Upper lobe of right lung (tissue), 1 donor: ENCODE data around the gene BMPR1A. TPM values are rescaled to one million over a fixed set of nuclear protein-coding genes. Genes with fewer than 3 reads are reported as not detected.

Experiments used
- ATAC-seq: fragments of 200-7000 bp; cut with Tn5 transposase; one replicate; pipeline ENCODE4 v1.9.1; 2020; ENCODE audit warnings: mild to moderate bottlenecking, moderate library complexity
- DNase-seq: peaks from one replicate; pipeline ENCODE4 v3.0.0-alpha.2; 2020
- H3K27ac ChIP-seq: fragments of 200-600 bp; one replicate; pipeline ENCODE4 v1.8.0; 2022
- H3K27me3 ChIP-seq: fragments of 200-600 bp; one replicate; pipeline ENCODE4 v1.8.0; 2022; ENCODE audit warnings: mild to moderate bottlenecking
- H3K36me3 ChIP-seq: fragments of 200-600 bp; one replicate; pipeline ENCODE4 v1.8.0; 2022
- H3K4me1 ChIP-seq: fragments of 200-600 bp; one replicate; pipeline ENCODE4 v1.8.0; 2022
- H3K4me3 ChIP-seq: fragments of 200-600 bp; one replicate; pipeline ENCODE4 v1.8.0; 2022; ENCODE audit warnings: mild to moderate bottlenecking
- H3K9me3 ChIP-seq: fragments of 200-600 bp; one replicate; pipeline ENCODE4 v1.8.0; 2022
- intact Hi-C: fragments of 100-400 bp; cut with DNase I; formaldehyde crosslinking; loops from one replicate; pipeline ENCODE4 v1.11.0; 2022
- total RNA-seq: library from RNA; stranded (reverse); fragmentation: NEBNext Ultra II Directional; extraction: Animal tissue kit (Norgen Biotek cat#: 25700); gene quantifications from one replicate; pipeline ENCODE4 v1.2.1, GENCODE V29; 2021
- TF ChIP-seq, protein P1 (sequence below): fragments of 200-600 bp; IDR thresholded peaks from one replicate; pipeline ENCODE4 v1.8.0; 2022; ENCODE audit warnings: antibody characterized with exemption
- donor health status: DM: no; HTN: yes; CAD: no; lungs with severe emphysema.

Gene BMPR1A
- total RNA-seq, 1 donor from 2014 or later, result 41.2 TPM

DNA sequence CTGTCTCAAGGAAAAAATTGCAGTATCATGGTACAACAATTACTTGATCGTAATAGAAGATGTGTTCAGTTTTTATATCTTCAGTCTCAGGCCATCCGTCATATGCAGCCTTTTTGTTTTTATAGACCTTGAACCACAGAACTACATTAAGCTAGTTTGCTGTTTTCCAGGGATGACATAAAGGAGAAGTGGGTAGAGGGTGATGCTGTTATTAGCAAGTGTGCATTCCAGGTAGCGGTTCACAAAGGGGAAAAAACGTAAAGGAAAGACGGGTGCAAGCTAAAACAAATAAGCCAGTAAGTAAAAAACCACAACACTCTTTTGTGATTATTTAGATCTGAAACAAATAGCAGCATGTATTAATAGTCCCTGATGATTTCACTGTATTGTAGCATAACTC is 71.7 kb downstream of the BMPR1A start:
- ATAC-seq (no peak), DNase-seq (no peak)
- Histone ChIP-seq H3K27me3 (no peaks in the 10 kb centered on the region), H3K36me3 (no peaks in the 10 kb centered on the region), H3K27ac (no peak overlapping the region), H3K9me3 (no peaks in the 10 kb centered on the region), H3K4me3 (no peak overlapping the region), H3K4me1 (no peaks in the 10 kb centered on the region)
- TF ChIP-seq, protein P1, sequence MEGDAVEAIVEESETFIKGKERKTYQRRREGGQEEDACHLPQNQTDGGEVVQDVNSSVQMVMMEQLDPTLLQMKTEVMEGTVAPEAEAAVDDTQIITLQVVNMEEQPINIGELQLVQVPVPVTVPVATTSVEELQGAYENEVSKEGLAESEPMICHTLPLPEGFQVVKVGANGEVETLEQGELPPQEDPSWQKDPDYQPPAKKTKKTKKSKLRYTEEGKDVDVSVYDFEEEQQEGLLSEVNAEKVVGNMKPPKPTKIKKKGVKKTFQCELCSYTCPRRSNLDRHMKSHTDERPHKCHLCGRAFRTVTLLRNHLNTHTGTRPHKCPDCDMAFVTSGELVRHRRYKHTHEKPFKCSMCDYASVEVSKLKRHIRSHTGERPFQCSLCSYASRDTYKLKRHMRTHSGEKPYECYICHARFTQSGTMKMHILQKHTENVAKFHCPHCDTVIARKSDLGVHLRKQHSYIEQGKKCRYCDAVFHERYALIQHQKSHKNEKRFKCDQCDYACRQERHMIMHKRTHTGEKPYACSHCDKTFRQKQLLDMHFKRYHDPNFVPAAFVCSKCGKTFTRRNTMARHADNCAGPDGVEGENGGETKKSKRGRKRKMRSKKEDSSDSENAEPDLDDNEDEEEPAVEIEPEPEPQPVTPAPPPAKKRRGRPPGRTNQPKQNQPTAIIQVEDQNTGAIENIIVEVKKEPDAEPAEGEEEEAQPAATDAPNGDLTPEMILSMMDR, result no peak
- intact Hi-C loops, result no loop called here

DNA sequence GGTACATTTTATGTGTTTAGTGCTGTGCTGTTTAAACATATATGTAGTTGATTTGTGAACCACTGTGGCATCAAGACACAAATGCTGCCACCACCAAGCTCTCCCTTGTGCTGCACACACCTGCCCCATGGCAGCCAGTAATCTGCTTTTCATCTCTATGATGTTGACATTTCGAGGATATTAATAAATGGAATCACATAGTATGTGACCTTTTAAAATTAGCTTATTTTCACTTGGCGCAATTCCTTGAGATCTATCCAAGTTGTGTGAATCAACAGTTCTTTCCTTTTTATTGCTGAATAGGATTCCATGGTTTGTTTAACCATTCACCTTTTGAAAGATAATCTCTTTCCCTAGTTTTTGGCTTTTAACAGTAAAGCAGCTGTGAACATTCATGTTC is 73.1 kb downstream of the BMPR1A start:
- H3K4me3 ChIP-seq, result no peak overlapping the region
- no peaks in the 10 kb centered on the region for H3K9me3 ChIP-seq
- no peaks in the 10 kb centered on the region for H3K27me3 ChIP-seq
- H3K36me3 ChIP-seq, result no peaks in the 10 kb centered on the region
- H3K4me1 ChIP-seq, result no peaks in the 10 kb centered on the region
- intact Hi-C loops, result no loop called here
- DNase-seq (no peak), ATAC-seq (no peak)
- TF ChIP-seq, protein P1, result no peak
- no peak overlapping the region for H3K27ac ChIP-seq

DNA sequence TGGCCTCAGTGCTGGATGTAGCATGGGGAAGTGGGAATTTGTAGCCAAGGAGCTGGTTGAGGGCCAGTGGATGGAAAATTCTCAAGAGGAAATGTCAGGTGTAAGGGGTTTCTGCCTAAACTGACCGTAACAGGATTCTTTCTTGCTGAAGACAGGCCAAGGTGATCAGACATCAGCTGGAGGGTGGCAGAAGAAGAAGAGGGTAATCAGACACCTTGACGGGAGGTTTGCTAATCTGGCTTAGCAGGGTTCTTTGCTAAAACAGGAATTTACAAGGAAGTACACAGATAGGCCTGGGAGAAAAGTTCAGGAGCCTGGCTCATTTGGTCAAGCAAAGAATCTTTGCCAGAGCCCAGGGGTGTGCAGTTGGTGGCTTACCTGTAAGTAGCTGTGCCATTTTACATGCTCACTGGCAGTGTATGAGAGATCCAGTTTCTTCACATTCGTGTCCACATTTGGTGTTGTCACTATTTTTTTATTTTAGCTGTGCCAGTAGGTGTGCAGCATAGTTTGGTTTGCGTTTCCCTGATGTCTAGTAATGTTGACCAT is 73.7 kb downstream of the BMPR1A start:
- intact Hi-C loops, result no loop called here
- Histone ChIP-seq H3K27ac (no peak overlapping the region), H3K4me1 (no peaks in the 10 kb centered on the region)

DNA sequence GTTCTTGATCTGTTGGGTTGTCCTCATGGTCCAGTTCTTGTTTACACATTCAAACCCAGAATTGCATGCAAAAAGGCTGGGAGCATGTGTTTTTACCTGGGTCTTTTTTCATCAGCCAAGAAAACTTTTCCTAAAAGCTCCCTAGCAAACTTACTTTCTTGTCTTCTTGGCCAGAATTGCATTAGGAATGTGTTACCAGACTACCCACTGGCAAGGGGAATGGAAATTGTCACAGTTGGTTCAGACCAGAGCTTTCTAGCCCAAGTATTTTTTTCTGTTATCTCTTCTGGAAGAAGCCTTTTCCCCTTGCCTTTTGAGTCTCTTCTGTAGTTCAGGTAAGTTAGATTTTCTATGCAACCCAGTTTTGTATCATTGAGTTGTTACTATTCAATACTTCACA is 77.5 kb downstream of the BMPR1A start:
- Histone ChIP-seq H3K9me3 (no peaks in the 10 kb centered on the region), H3K4me1 (no peaks in the 10 kb centered on the region), H3K4me3 (no peak overlapping the region), H3K27ac (no peak overlapping the region), H3K27me3 (no peaks in the 10 kb centered on the region), H3K36me3 (no peaks in the 10 kb centered on the region)
- intact Hi-C loops, result no loop called here
- ATAC-seq, result no peak
- DNase-seq, result no peak
- TF ChIP-seq, protein P1, result no peak

More for the DNA sequence above, 73.7 kb downstream of the BMPR1A start:
- H3K9me3 ChIP-seq, result no peaks in the 10 kb centered on the region
- no peaks in the 10 kb centered on the region for H3K36me3 ChIP-seq
- TF ChIP-seq, protein P1, result no peak
- H3K27me3 ChIP-seq, result no peaks in the 10 kb centered on the region
- no peak overlapping the region for H3K4me3 ChIP-seq
- ATAC-seq, result no peak
- DNase-seq, result no peak

DNA sequence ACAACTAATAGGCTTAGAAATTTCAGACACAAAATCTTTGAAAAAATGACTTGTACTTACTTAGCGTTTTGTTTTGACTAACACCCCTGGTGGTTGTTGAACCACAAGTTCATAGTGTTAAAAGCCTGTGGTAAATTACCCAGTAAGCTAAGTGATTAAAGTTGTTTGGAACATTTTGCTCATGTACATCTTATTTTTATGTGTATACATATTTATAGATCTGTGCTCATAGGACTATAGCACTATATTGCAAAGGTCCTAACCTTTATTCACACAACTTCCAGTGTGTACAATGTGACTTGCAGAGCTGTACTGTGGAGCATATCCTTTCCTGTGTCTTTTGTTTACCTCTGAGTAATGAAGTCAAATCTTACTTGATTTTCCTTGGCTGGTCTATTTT is 79.6 kb downstream of the BMPR1A start:
- Histone ChIP-seq H3K36me3 (peaks cover 6% of the 10 kb centered on the region), H3K4me1 (no peaks in the 10 kb centered on the region), H3K9me3 (no peaks in the 10 kb centered on the region), H3K27me3 (no peaks in the 10 kb centered on the region), H3K4me3 (no peak overlapping the region), H3K27ac (no peak overlapping the region)
- no peak for DNase-seq
- TF ChIP-seq, protein P1, result no peak
- intact Hi-C loops, result no loop called here
- ATAC-seq, result no peak

- intact Hi-C loops, result no loop called here
- Histone ChIP-seq H3K4me3 (no peak overlapping the region), H3K27me3 (no peaks in the 10 kb centered on the region), H3K9me3 (no peaks in the 10 kb centered on the region), H3K4me1 (no peaks in the 10 kb centered on the region), H3K36me3 (peaks cover 6% of the 10 kb centered on the region), H3K27ac (no peak overlapping the region)
- DNase-seq, result no peak
- TF ChIP-seq, protein P1, result no peak
- no peak for ATAC-seq
Observed at GRCh38 chr10:86837663-86838062, 81.2 kb downstream of the BMPR1A start.
